Prostate gland (tissue), 2 donors: ENCODE data around the gene ZNF567.

ENCODE experiments used
- POLR2A ChIP-seq: fragments of 450-650 bp; IDR thresholded peaks from one replicate; pipeline ENCODE4 v1.6.1; 2016; ENCODE audit warnings: antibody characterized with exemption, mild to moderate bottlenecking
- POLR2AphosphoS5 ChIP-seq: sonication (generic); formaldehyde crosslinking; IDR thresholded peaks from one replicate; pipeline ENCODE4 v1.6.1; 2017; ENCODE audit warnings: antibody characterized with exemption
- TF ChIP-seq, protein P1 (sequence below), 4 experiments: fragments of 200-600 bp in 2 of 4; fragments of 450-650 bp in 2 of 4; sonication (generic) in 2 of 4; IDR thresholded peaks; 1 replicate in 3 of 4; 2 replicates in 1 of 4; pipeline ENCODE4 v1.5.1; 2016 to 2019; ENCODE audit warnings: antibody characterized with exemption in 4 of 4, mild to moderate bottlenecking in 2 of 4, moderate library complexity in 2 of 4

- TF ChIP-seq, protein P1, sequence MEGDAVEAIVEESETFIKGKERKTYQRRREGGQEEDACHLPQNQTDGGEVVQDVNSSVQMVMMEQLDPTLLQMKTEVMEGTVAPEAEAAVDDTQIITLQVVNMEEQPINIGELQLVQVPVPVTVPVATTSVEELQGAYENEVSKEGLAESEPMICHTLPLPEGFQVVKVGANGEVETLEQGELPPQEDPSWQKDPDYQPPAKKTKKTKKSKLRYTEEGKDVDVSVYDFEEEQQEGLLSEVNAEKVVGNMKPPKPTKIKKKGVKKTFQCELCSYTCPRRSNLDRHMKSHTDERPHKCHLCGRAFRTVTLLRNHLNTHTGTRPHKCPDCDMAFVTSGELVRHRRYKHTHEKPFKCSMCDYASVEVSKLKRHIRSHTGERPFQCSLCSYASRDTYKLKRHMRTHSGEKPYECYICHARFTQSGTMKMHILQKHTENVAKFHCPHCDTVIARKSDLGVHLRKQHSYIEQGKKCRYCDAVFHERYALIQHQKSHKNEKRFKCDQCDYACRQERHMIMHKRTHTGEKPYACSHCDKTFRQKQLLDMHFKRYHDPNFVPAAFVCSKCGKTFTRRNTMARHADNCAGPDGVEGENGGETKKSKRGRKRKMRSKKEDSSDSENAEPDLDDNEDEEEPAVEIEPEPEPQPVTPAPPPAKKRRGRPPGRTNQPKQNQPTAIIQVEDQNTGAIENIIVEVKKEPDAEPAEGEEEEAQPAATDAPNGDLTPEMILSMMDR (IDR thresholded peaks at IDR 0.05): no peak
- TF ChIP-seq POLR2AphosphoS5 (no peak), POLR2A (no peak)
These were observed 34.5 kb upstream of the ZNF567 start for GRCh38 chr19:36652958-36653357.
